Pancreas (tissue), 10 donors: ENCODE results near the gene MAB21L3. TPM values are rescaled to one million over a fixed set of nuclear protein-coding genes. Genes with fewer than 3 reads are reported as not detected.

Experiments used
- ATAC-seq, 4 donors: fragments of 200-7000 bp; cut with Tn5 transposase; one replicate each; pipeline versions ENCODE4 v1.8.0 to v1.9.1; 2020; ENCODE audit warnings: mild to moderate bottlenecking in 4 of 4, moderate library complexity in 4 of 4
- DNase-seq, 6 donors: peaks; one replicate each; pipeline ENCODE4 v3.0.0-alpha.2; 2020
- FAIRE-seq: peaks from 2 replicates; lab custom pipeline; 2012; peaks lifted over from hg19 to GRCh38; lab: Jason Lieb, UNC
- H3K27ac ChIP-seq, 4 donors: fragments of 200-600 bp; sonication (generic); 1 replicate in 3 of 4; 2 replicates in 1 of 4; pipeline versions ENCODE4 v1.5.0 to v1.8.0; 2020
- H3K27me3 ChIP-seq, 4 donors: fragments of 200-600 bp; one replicate each; pipeline ENCODE4 v1.8.0; 2021
- H3K36me3 ChIP-seq, 3 donors: fragments of 200-600 bp; sonication (generic) in 1 of 3; one replicate each; pipeline versions ENCODE4 v1.5.0 to v1.8.0; 2020 to 2021
- H3K4me1 ChIP-seq, 3 donors: fragments of 200-600 bp; one replicate each; pipeline ENCODE4 v1.8.0; 2021
- H3K4me3 ChIP-seq, 4 donors: fragments of 200-600 bp; sonication (generic) in 2 of 4; one replicate each; pipeline versions ENCODE4 v1.5.0 to v1.8.0; 2020 to 2021
- H3K9me3 ChIP-seq, 4 donors: fragments of 200-600 bp; one replicate each; pipeline ENCODE4 v1.8.0; 2021
- CTCF ChIP-seq, 4 donors: fragments of 200-600 bp; sonication (generic) in 3 of 4; IDR thresholded peaks; one replicate each; pipeline versions ENCODE4 v1.5.0 to v1.8.0; 2021; ENCODE audit warnings: antibody characterized with exemption in 4 of 4
- WGBS, 2 donors: extraction: QIAGEN DNeasy Blood & Tissue Kit; methylation state at CpG; one replicate each; pipeline ENCODE4 v1.1.7; 2013; 5-methylcytosine and 5-hydroxymethylcytosine counted together
- intact Hi-C, 3 donors: fragments of 100-400 bp; cut with DNase I; formaldehyde crosslinking; loops; one replicate each; pipeline versions ENCODE4 v1.11.1 to v1.14.2; 2022
- polyA plus RNA-seq, 2 donors: library from polyadenylated mRNA; stranded (reverse); fragments of 200-250 nt; gene quantifications; one replicate each; pipeline ENCODE4 v1.2.3, GENCODE V29; 2013
- total RNA-seq, 6 donors: library from RNA; stranded (reverse); fragmentation: NEBNext Ultra II Directional in 4 of 6; extraction: Animal tissue kit (Norgen Biotek cat#: 25700) in 4 of 6; gene quantifications; one replicate each; pipeline versions ENCODE4 v1.2.1 to v1.2.4, GENCODE V29; 2021 to 2023
- donor health status: healthy with polysubstance abuse.
- donor health status: DM: no; HTN: no; CAD: no; lungs with moderate emphysema.
- donor health status: DM: no; HTN: no; CAD: no.
- donor health status: control.
- donor health status: control.
- donor health status: Bipolar disorder and iron deficiency.
- donor health status: DM: yes; HTN: yes; CAD: no.
- donor health status: DM: no; HTN: no; CAD: no.
- donor health status: DM: no; HTN: no; CAD: no.
- donor health status: DM: yes; HTN: yes; CAD: no.

MAB21L3 gene
- total and polyA plus RNA-seq, 8 donors, result 0.12 TPM; not detected in 7

GRCh38 chr1:116105996-116106395 lies 5.2 kb upstream of the MAB21L3 start:
- H3K9me3 ChIP-seq, result no peaks in the 10 kb centered on the region
- DNase-seq, result no peak
- TF ChIP-seq CTCF (IDR thresholded peaks at IDR 0.05), result no peak
- H3K27ac ChIP-seq, result peak overlapping the region in 1 of 4 donors; percentile 17
- no peak for FAIRE-seq
- H3K36me3 ChIP-seq, result no peaks in the 10 kb centered on the region
- H3K4me1 ChIP-seq, result peaks cover 0 to 3% (median 0%) of the 10 kb centered on the region in 3 donors
- intact Hi-C loops, result no loop called here
- peak in 3 of 4 donors; percentile 14 to 38 (median 18) for ATAC-seq
- no peaks in the 10 kb centered on the region for H3K27me3 ChIP-seq
- no peak overlapping the region for H3K4me3 ChIP-seq
- 18 to 24% methylated on average over 2 of the region's 2 CpGs for WGBS, 2 donors

- Histone ChIP-seq H3K4me1 (peaks cover 0 to 3% (median 0%) of the 10 kb centered on the region in 3 donors), H3K4me3 (no peak overlapping the region), H3K9me3 (no peaks in the 10 kb centered on the region), H3K36me3 (no peaks in the 10 kb centered on the region), H3K27ac (peak overlapping the region in 1 of 4 donors; percentile 17), H3K27me3 (no peaks in the 10 kb centered on the region)
- ATAC-seq, result no peak
- FAIRE-seq, result no peak
- intact Hi-C loops, result no loop called here
- 85 to 88% methylated on average over 4 of the region's 4 CpGs for WGBS, 2 donors
- DNase-seq, result no peak
- TF ChIP-seq CTCF (IDR thresholded peaks at IDR 0.05), result no peak
These were observed 4.6 kb upstream of the MAB21L3 start for GRCh38 chr1:116106646-116107045.

- Histone ChIP-seq H3K27ac (no peak overlapping the region), H3K36me3 (no peaks in the 10 kb centered on the region), H3K9me3 (no peaks in the 10 kb centered on the region), H3K4me3 (no peak overlapping the region), H3K4me1 (peaks cover 0 to 3% (median 0%) of the 10 kb centered on the region in 3 donors), H3K27me3 (no peaks in the 10 kb centered on the region)
- FAIRE-seq (no peak), DNase-seq (no peak), ATAC-seq (no peak)
- intact Hi-C loops, result no loop called here
- 74 to 88% methylated on average over 4 of the region's 4 CpGs for WGBS, 2 donors
- TF ChIP-seq CTCF (IDR thresholded peaks at IDR 0.05), result no peak
These were observed 3.8 kb upstream of the MAB21L3 start for GRCh38 chr1:116107371-116107770.

GRCh38 chr1:116111524-116112021 lies 374 bp downstream of the MAB21L3 start:
- no peak for FAIRE-seq
- no peaks in the 10 kb centered on the region for H3K9me3 ChIP-seq
- intact Hi-C loops, result no loop called here
- DNase-seq, result no peak
- no peak overlapping the region for H3K4me3 ChIP-seq
- H3K27me3 ChIP-seq, result no peaks in the 10 kb centered on the region
- ATAC-seq, result peak in 3 of 4 donors; percentile 17 to 44 (median 42)
- H3K36me3 ChIP-seq, result no peaks in the 10 kb centered on the region
- H3K4me1 ChIP-seq, result no peaks in the 10 kb centered on the region
- peak overlapping the region in 1 of 4 donors; percentile 46 for H3K27ac ChIP-seq
- TF ChIP-seq CTCF (IDR thresholded peaks at IDR 0.05), result no peak
- WGBS, 2 donors, result 44 to 47% methylated on average over 11 of the region's 11 CpGs

GRCh38 chr1:116112388-116113140 lies 1.4 kb downstream of the MAB21L3 start:
- no peak overlapping the region for H3K27ac ChIP-seq
- whole genome bisulfite sequencing, 2 donors, result 79 to 85% methylated on average over 4 of the region's 4 CpGs
- TF ChIP-seq CTCF (IDR thresholded peaks at IDR 0.05), result no peak
- H3K36me3 ChIP-seq, result no peaks in the 10 kb centered on the region
- H3K27me3 ChIP-seq, result no peaks in the 10 kb centered on the region
- H3K9me3 ChIP-seq, result no peaks in the 10 kb centered on the region
- intact Hi-C loops, result no loop called here
- FAIRE-seq (no peak), ATAC-seq (no peak), DNase-seq (no peak)
- H3K4me3 ChIP-seq, result no peak overlapping the region
- no peaks in the 10 kb centered on the region for H3K4me1 ChIP-seq
